CD4-positive, alpha-beta T cell treated with Interleukin-12 subunit alpha and Interleukin-12 subunit beta, for 1 hour (primary cell): ENCODE measurements around the gene MCU.
"Not testable (repeated sequence)": the region's sequence is repeated elsewhere in the genome, so short reads cannot be mapped to it uniquely, and the experiment has no call there.

Source experiments
- DNase-seq: peaks from one replicate; pipeline ENCODE4 v3.0.0-alpha.2; 2020

The MCU gene

GRCh38 chr10:72855129-72855528 is 163.2 kb downstream of the MCU start:
- no peak for DNase-seq

GRCh38 chr10:72855790-72856189 is 163.8 kb downstream of the MCU start:
- no peak for DNase-seq

GRCh38 chr10:72858067-72858466 is 166.1 kb downstream of the MCU start:
- DNase-seq = no peak

- no peak for DNase-seq
These were observed 171.0 kb downstream of the MCU start for GRCh38 chr10:72862957-72863356.

GRCh38 chr10:72875250-72876055 is 183.5 kb downstream of the MCU start:
- peak; percentile 41 for DNase-seq

GRCh38 chr10:72879245-72879644 is 187.3 kb downstream of the MCU start:
- DNase-seq = no peak

- no peak for DNase-seq
These were observed 189.3 kb downstream of the MCU start for GRCh38 chr10:72881291-72881690.

- DNase-seq = no peak
These were observed 191.9 kb downstream of the MCU start for GRCh38 chr10:72883861-72884260.

- DNase-seq = no peak
These were observed 194.0 kb downstream of the MCU start for GRCh38 chr10:72885953-72886352.

GRCh38 chr10:72886621-72887020 is 194.7 kb downstream of the MCU start:
- no peak for DNase-seq

GRCh38 chr10:72887043-72887442 is 195.1 kb downstream of the MCU start:
- no peak for DNase-seq

- DNase-seq = no peak
These were observed 196.3 kb downstream of the MCU start for GRCh38 chr10:72888151-72888638.

GRCh38 chr10:72889391-72889831 is 197.5 kb downstream of the MCU start:
- no peak for DNase-seq

- no peak for DNase-seq
These were observed 198.1 kb downstream of the MCU start for GRCh38 chr10:72890086-72890485.

- DNase-seq = no peak
These were observed 201.3 kb downstream of the MCU start, which contains the start of gene OIT3 for GRCh38 chr10:72893136-72893798. TSS of gene OIT3 (plus strand) at chr10:72893739. CDS start at chr10:72893799, 60 bp downstream.

- no peak for DNase-seq
These were observed 203.4 kb downstream of the MCU start for GRCh38 chr10:72895236-72895850.

- DNase-seq = no peak
These were observed 206.7 kb downstream of the MCU start for GRCh38 chr10:72898616-72899015.

GRCh38 chr10:72899545-72899944 is 207.6 kb downstream of the MCU start:
- DNase-seq = no peak

GRCh38 chr10:72903941-72904446 is 212.1 kb downstream of the MCU start:
- DNase-seq = not testable (repeated sequence)

GRCh38 chr10:72904806-72905205 is 212.9 kb downstream of the MCU start:
- DNase-seq = no peak

- no peak for DNase-seq
These were observed 214.5 kb downstream of the MCU start for GRCh38 chr10:72906446-72906845.

GRCh38 chr10:72910705-72911104 is 218.8 kb downstream of the MCU start:
- no peak for DNase-seq

- DNase-seq = no peak
These were observed 219.8 kb downstream of the MCU start for GRCh38 chr10:72911758-72912157.
